ENCODE measurements around the gene TNFRSF19.

DNA sequence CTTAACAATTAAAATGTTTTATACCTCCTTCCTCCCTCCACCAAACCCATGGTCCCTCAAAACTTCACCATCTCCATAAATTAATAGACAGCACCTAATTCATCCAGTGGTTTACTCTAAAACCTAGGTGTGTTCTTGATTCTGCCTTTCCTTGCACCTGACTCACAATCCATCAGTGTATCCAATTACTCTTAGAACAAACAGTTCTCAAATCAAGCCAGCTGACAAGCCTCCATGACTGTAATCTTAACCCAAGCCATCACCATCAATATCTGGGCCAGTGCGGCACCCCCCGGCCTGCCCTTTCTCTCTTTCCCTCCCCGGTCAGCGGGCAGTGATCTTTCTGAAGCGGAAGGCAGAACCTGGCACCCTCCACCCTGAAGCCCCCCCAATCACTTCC, 75.6 kb downstream of the TNFRSF19 start:
- TF ChIP-seq POLR2A (IDR thresholded peaks at IDR 0.05) (no peak), POLR2AphosphoS5 (IDR thresholded peaks at IDR 0.05) (no peak)
- TF ChIP-seq, protein P1, sequence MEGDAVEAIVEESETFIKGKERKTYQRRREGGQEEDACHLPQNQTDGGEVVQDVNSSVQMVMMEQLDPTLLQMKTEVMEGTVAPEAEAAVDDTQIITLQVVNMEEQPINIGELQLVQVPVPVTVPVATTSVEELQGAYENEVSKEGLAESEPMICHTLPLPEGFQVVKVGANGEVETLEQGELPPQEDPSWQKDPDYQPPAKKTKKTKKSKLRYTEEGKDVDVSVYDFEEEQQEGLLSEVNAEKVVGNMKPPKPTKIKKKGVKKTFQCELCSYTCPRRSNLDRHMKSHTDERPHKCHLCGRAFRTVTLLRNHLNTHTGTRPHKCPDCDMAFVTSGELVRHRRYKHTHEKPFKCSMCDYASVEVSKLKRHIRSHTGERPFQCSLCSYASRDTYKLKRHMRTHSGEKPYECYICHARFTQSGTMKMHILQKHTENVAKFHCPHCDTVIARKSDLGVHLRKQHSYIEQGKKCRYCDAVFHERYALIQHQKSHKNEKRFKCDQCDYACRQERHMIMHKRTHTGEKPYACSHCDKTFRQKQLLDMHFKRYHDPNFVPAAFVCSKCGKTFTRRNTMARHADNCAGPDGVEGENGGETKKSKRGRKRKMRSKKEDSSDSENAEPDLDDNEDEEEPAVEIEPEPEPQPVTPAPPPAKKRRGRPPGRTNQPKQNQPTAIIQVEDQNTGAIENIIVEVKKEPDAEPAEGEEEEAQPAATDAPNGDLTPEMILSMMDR (IDR thresholded peaks at IDR 0.05), result no peak
